ENCODE results near the gene UBE2L3.
"Not testable (repeated sequence)": the region's sequence is repeated elsewhere in the genome, so short reads cannot be mapped to it uniquely, and the experiment has no call there.

Gene UBE2L3

GRCh38 chr22:21594865-21595452, 27.4 kb downstream of the UBE2L3 start:
- no peak overlapping the region for H3K4me3 ChIP-seq (ENCODE audit: low read depth, low read length)
- TF ChIP-seq CTCF (IDR thresholded peaks at IDR 0.05; ENCODE audit: borderline replicate concordance, insufficient read depth, low read depth, low read length): no peak

GRCh38 chr22:21596356-21597135, 29.0 kb downstream of the UBE2L3 start:
- not testable (repeated sequence) for H3K4me3 ChIP-seq (ENCODE audit: low read depth, low read length)

- H3K4me3 ChIP-seq (ENCODE audit: low read depth, low read length): no peak overlapping the region
- no peak for TF ChIP-seq CTCF (IDR thresholded peaks at IDR 0.05; ENCODE audit: borderline replicate concordance, insufficient read depth, low read depth, low read length)
Measured at GRCh38 chr22:21598302-21598701, 30.8 kb downstream of the UBE2L3 start.

- H3K4me3 ChIP-seq (ENCODE audit: low read depth, low read length): no peak overlapping the region
- no peak for TF ChIP-seq CTCF (IDR thresholded peaks at IDR 0.05; ENCODE audit: borderline replicate concordance, insufficient read depth, low read depth, low read length)
Measured at GRCh38 chr22:21599053-21599893, 31.8 kb downstream of the UBE2L3 start.

- no peak overlapping the region for H3K4me3 ChIP-seq (ENCODE audit: low read depth, low read length)
- TF ChIP-seq CTCF (IDR thresholded peaks at IDR 0.05; ENCODE audit: borderline replicate concordance, insufficient read depth, low read depth, low read length): no peak
Measured at GRCh38 chr22:21602579-21602978, 35.1 kb downstream of the UBE2L3 start.

- H3K4me3 ChIP-seq (ENCODE audit: low read depth, low read length): no peak overlapping the region
- TF ChIP-seq CTCF (IDR thresholded peaks at IDR 0.05; ENCODE audit: borderline replicate concordance, insufficient read depth, low read depth, low read length): no peak
Measured at GRCh38 chr22:21603973-21604372, 36.5 kb downstream of the UBE2L3 start.

- TF ChIP-seq CTCF (IDR thresholded peaks at IDR 0.05; ENCODE audit: borderline replicate concordance, insufficient read depth, low read depth, low read length): no peak
- H3K4me3 ChIP-seq (ENCODE audit: low read depth, low read length): no peak overlapping the region
Measured at GRCh38 chr22:21605887-21606564, 38.5 kb downstream of the UBE2L3 start.

All from GM12875 (cell line).